Activated T-helper 1 cell treated with Interleukin-2 at 50 U/mL for 16 hours (primary cell): ENCODE results near the gene HLA-DMB.
A peak's percentile ranks its signal among the peaks of the same experiment; 100 is the strongest.

Experiments
- DNase-seq: peaks from one replicate; pipeline ENCODE4 v3.0.0-alpha.2; 2020; ENCODE audit warnings: low read depth

The HLA-DMB gene

DNA sequence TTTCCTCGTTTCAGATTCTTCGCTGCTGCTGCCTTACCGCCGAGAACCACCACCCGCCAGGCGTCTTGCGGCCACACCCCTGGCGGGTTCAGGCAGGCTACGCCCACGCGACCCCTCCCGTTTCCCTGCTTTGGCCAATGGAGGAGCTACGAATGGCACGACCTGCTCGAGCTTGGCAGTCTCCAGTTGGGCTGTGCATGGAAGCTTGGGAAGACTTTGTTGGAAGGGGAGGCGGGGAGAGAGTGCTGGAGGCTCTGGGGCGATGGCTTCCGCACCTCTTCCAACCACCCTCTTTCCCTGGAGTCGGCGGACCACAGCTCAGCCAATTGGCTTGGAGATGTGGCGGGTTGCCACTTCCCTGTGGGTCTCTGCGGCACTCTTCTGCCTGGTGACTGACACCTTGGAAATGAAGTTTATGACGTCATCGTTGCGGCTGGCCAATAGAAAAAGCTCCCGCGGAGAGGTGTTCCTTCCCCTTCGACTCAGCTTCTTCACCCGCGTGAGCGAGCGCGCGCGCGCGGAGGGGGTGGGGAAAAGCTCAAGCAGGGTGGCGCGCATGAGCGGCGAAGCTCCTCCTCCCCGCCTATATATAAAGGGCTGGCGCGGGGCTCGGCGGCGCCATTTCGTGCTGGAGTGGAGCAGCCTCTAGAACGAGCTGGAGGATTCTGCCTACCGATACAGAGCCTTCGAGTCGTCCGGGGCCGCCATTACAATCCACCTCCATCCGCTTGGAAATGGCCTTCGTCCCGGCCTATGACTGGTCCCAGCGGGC lies 30.9 kb upstream of the HLA-DMB start:
- peak; percentile 100 for DNase-seq

DNA sequence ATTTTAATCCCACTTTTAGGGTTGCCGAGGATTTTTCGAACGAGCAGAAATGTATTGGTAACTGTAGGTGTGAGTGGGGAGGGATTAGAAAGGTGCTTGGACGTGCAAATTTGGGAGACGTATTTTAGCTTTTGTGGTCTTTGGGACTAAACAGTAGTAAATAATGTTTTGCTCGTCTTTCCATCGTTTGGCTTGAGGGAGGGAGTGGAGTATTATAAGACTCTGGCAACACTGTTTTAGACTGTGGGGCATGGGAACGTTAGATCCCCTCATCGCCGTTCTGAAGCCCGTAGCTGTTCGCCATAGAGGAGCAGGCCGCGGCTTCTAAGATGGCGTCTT lies 30.4 kb upstream of the HLA-DMB start:
- DNase-seq, result no peak

DNA sequence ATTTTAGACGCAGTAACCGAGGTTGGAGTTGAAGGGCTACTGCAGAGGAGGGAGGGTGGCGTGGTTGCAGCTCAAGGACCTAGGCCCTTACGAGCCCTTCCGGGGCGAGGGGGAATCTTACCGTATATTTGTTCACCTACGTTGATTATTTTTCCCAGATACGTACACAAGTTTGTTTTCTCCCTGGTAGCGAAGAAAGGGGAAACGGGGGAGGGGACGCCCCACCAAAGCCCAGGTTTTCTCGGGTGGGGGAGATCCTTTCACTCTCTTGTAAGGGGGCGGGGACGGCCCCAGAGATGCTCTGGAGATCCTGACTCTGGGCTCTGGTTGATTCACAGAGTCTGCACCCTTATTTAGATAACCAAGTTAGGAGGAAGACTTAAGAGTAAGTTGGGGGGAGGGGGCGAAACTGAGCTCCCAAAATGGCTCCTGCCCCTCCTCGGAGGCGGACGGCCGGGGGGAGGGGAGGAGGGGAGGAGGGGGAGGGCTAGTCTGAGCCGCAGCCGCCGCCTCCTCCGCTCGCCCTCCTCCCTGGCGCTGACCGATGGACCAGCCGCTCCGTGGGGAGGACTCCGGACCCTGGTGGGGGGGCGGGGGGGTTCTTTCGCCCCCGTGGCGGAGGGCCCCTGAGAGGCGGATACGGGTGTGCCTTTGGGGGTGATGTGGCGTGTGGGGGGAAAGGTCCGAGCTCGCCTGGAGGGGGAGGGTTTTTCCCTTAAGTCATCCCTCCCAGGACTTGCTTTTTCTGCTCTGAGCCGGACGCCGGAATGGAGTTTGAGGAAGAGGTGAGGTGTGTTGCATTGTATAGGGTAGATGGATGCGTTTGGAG lies 29.8 kb upstream of the HLA-DMB start:
- peak; percentile 62 for DNase-seq

DNA sequence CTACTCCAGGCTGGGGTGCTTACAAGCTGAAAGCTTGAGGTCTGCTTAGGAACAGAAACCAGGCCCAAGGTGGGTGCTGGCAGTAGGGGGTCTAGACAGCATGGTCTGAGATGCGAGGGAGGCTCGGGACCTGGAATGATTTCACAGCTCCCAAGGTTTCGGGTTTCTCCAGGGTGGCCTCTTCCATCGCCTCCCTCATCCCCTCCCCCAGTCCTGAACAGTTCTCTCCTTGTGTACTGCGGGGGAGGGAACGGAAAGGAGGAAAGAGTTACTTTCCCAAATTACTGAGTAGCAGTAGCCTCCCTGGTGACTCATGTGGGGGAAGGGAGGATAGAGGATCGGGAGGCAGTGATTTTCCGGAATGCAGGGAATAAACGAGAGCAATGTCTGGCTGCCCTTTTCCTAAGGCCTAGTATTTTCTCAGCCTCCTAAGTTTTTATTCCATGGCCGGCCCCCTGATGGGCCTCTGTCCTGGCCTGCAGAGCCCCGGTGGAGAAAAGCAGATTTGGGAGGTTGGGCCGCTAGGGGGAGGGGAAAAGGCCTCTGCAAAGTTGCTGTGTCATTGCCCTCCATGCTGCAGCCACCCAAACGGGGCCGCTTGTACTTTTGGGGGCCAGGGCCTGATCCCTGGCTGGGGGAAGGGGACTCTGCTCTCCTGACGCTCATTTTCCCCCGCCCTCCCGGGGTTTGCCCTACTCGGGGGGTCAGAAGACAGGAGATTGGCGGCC lies 29.0 kb upstream of the HLA-DMB start:
- DNase-seq, result peak; percentile 50

DNA sequence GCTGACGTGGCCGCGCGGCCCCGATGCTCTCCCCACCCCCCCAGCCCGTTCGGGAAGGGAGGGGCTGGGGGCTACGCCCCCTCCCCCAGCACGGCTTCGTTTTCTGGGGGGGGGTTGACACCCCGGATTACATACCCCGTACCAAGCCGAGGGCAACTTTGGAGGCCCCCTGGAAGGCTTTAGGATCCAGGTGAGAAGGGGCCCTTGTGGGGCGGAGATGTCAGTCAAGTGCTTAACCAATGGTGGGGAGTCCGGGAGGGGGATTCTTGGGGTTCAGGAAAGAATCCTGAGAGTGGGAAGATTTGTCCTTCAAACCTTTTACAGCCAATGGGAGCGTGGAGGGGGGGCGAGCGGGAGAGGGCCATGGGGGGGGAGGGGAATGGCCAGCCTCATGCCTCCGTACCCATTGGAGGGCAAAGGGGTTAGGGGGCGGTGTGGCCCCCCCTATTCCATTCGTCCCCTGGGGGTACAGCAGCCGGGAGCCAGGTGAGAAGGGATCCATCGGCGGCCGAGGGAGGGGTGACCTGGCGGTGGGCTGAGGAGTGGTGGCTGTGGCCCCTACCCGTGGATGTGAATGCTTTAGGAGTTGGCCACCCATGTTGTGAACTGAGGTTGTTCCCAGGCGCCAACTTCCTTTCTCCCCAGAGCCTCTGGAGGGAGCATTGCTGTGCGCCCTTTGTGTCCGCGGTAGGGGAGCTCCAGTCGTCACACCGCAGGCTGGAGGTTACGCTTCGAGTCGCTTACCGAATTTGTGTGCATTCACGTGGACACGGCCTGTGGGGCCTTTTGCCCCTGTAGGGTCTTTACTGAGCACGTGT lies 28.2 kb upstream of the HLA-DMB start:
- DNase-seq, result no peak

DNA sequence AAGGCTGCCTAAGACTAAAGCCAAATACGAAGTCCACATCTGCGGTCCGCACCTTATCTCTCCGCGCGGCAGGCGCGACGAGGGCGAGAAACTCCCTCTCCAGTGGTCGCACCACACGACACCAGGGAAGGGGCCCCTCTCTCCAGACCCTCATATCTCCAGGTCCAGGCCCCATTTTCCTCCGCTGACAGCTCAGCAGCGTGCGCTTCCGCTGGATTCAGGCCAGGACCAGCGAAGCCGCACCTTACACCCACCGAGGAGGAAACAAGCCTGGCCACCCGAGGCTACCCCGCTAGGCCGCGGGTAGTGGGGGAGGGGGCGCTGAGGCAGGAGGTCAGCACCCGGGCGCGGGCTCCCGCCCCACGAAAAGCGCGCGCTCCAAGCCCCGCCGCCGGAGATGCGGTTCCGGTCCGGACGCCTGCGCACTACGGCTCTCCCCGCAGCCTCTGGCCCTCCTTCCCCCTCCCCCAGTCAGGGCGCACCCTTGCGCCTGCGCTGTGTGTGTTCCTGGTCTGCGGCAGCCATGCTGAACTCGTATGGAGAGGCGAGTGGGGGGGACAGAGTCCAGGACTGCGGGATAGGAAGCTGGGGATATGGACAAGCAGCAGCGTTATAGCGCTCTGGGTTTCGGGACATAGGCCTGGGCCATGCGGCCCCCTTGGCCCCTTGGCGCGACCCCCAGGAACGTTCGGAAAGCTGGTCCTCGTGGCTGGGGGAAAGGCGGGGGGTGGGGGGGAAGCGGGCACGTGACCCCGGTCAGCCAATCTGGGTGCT lies 27.5 kb upstream of the HLA-DMB start, which contains the start of gene BRD2:
TSS of gene BRD2 (plus strand) at position 502 of the 774 bp plus-strand sequence. CDS start 4,305 bp downstream, outside the sequence.
- DNase-seq, result peak; percentile 95

DNA sequence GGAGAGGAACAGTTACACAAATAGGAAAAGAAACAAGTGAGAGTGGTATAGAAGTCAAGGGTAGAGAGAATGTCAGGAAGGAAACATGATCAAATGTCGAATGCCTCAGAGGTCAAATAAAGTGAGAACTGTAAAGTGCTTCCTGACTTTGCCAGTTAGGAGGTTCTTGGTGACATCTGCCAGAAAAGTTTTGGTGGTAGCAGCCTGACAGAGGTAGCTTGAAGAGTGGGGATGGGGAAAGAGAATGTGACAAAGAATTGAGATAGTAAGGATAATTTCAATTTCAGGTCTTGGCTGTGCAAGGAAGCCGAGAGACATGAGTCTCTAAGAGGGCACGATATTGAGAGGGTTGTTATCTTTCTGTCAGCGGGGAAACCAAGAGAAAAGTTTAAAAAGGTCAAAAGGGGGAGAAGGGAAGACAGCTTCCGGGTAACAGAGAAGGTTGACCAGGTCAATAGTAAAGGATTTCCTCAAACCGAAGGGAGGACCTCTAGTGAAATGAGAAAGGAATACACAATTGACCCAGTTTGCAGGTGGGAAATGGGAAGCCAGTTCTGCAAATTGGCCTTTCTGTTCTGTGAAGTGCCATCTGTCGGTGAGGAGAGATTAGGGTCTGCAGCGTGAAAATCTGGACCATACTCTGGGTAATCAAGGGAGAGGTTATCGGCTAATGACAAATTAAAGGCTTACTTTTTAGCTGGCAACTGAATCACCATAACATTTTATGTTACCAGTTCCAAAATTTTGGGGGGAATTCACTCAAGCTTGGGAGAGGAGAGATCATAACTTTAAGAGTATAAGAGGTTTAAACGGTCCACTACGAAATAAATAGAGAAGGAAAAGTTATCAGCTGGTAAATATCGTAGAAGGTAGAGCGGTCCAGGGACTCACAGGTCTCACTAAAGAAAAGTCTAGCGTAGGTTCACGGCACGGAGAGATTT lies 26.6 kb upstream of the HLA-DMB start:
- DNase-seq, result no peak

DNA sequence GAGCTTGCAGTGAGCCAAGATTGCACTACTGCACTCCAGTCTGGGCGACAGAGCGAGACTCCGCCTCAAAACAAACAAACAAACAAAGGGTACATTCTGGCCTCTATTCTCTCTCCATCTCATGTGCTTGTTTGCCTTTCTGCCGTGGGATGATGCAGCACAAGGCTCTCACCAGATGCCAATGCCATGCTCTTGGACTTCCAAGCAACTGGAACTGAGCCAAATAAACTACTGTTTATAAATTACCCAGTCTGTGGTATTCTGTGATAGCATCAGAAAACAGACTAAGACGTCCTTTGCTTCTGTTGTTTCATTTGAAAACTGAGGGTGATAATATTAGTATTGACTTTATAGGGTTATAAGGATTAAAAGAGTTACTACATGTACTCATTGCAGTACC lies 23.9 kb upstream of the HLA-DMB start:
- DNase-seq, result no peak

DNA sequence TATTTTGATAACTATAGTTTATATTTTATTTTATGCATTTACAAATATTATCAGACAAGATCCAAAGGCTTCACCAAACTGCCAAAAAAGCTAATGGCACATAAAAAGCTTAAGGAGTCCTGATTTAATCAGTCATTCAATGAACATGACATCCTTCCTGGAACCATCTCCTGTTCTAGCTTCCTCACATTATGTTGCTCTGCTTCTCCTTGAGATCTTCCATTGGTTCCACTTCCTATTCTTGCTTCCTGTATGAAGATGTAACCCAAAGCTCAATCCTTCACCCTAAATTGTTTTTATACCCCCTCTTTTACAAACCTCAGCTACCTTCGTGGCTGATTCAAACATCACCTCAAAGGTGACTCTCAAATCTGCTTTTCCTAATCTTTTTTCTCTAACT lies 23.0 kb upstream of the HLA-DMB start:
- DNase-seq, result no peak

DNA sequence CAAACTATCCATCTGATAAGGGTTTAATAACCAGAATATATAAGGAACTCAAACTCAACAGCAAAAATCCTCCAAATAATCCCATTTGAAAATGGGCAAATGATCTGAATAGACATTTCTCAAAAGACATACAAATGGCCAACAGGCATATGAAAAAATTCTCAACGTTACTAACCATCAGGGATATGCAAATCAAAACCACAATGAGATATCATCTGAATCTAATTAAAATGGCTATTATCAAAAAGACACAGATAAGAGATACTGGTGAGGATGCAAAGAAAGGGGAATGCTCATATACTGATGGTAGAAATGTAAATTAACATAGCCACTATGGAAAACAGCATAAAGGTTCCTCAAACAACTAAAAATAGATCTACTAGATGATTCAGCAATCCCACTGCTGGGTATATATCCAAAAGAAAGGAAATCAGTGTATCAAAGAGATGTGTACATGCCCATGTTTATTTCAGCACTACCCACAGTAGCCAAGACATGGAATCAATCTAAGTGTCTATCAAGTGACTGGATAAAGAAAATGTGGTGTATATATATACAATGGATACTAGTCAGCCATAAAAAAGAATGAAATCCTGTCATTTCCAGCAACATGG lies 21.5 kb upstream of the HLA-DMB start:
- DNase-seq, result no peak

DNA sequence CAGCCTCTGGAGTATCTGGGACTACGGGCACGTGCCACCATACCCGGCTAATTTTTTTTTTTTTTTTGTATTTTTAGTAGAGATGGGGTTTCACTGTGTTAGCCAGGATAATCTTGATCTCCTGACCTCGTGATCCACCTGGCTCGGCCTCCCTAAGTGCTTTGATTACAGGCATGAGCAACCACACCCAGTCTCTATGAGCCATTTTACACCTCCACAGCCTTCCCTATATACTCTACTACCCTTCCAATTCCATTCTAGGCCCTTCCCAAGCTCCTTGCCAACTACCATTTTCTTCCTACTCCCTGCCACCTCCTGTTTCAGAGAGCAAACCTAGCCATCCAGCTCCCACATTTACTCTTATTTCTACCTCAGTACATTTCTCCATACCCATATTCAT lies 19.7 kb upstream of the HLA-DMB start:
- DNase-seq, result no peak

DNA sequence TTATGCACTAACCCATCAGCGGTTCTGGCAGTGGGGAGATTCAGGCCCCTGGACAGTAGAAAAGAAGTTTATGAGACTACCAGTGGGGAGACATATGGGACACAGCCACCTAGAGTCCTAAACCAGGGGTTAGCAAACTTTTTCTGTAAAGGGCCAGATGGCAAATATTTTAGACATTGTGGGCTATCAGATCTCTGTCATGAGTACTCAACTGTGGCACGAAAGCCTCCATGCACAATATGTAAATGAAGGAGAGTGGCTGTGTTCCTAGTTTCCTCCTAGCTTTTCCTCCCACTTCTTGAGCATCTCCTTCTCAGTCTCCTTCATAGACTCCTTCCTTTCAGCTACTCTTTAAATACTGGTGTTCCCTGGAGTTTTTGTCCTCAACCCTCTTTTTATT lies 15.3 kb upstream of the HLA-DMB start:
- DNase-seq, result no peak

DNA sequence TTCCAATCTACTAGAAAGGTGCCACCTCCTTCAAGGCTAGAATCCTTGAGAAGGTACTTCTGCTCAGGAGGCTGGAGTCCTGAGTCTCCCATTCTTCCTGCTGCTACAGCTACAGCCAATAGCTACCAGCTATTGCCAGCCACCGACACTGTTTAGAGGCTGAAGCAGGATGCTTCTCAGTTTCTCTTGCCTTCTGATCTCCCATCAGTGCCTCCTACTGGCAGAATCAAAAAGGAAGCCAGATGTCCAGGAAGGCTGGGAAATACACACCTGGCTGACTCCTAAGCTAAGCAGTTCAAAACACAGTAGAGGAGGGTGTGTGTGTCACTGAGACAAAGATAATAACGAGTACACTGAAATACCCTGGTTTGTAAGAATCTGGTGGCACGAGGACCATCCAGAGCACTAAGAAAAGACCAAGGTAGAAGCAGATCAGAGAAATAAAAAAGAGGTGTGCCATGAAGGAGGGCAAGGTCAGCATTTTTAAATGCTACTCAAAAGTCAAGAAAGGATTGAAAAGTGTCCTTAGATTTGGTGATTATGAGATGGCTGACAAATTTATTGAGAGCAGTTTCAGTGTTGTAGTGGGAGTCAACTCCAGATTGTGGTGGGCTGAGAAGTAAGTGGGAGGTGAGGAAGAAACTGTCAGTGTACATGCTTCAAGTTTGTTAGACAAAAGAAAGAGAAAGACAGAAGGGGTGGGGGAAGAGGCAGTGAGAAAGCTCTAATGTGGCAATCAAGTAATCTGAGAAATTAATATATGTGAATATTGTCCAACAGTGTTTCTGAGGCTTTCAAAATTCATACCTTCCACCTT lies 14.4 kb upstream of the HLA-DMB start:
- DNase-seq, result no peak

DNA sequence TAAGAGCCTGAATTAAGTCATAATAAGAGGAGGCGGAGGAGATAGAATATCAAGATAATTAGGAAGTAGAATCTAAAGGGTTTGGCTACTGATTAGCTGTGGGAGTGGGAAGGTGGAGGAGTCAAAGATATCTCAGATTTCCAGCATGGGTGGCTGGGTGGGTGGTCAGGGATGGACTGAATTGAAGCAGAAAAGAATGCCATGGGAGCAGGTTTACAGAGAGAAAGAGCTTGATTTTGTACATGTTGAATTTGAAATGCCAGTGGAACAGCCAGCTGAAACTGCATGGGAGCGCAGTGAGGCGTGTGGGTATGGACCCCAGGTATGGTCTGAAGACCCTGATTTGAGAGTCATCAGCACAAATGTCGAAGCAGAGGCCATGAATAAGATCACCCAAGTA lies 13.4 kb upstream of the HLA-DMB start:
- no peak for DNase-seq

DNA sequence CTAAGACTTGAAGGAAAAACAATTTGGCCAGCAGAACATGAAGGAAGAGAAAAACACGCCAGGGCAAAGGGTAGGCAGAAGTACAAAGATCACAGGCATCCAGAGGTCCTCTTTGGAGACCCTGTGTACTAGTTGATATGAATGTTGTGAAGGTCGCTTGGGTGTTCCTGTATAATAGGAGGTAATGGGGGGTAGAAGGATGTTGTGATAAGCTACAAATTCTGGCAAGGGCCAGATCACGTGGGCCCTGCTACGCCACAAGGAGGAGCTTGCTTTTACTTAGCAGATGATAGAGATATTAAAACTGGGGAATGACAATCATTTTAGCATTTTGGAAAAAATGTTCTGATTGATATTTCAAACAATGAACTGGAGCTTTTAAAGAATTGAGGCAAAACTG lies 12.9 kb upstream of the HLA-DMB start:
- no peak for DNase-seq

DNA sequence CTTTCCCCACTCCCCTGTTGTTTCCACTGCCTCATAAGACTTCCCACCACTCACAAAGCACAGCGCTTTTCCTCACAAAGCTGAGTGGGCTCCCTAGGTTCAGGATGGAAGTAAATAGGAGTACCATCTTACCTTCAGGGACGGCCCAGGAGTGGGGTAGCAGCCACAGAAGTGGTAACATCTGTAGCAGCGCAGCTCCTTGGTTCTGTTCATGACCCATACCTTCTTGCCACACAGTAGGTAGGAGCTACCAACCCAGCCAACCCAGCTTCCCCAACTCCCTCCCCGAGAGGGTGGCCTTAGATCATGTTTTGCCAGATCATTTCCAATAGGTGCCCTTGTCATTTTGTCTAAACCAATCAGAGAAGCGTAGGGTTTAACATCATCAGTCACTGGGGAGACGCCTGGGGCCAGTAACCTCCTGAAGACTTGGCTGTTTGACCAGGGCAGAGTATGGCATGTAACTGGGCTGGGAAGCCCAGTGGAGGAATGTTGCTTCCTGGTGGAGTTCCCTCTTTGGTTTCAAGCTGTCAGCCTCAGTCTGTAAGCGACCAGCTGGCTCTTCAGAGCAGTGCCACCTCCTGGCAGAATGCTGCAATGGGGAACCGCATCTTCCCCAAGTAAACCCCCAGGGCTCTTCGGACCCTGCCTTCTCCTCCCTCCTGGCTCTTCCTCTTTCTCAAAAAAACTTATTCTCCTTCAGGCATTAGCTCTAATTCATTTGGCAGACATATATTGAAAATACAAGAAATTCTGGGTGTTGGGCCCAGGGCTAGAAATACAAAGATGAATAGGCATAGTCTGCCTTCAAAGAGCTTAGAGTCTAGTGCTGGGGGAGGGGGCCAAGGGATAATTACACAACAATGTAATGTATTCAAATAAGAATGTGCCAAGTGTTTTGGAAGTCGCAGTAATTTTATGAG lies 12.2 kb upstream of the HLA-DMB start, which contains the start of gene HLA-DMA:
TSS of gene HLA-DMA (minus strand) at position 281 of the 923 bp plus-strand sequence. CDS start at position 220, 61 bp downstream.
- peak; percentile 55 for DNase-seq

DNA sequence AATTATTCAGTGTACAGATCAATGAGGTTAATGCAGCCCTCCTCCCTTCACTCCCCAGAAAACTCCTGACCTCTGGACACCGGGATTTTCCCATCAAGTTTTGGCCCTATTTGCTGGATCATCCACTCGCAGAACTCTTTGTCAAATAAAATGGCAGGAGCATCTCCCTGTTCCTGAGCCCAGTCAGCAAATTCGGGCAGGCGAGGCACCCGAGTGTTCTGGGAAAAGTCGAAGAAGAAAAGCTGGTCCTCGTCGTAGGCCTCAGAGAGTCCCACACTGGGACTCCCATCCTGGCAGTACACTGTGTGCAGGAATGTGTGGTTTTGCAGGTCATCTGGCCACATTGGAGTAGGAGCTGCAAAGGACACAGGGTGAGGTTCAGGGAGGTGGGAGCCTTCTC lies 9.6 kb upstream of the HLA-DMB start:
- no peak for DNase-seq
